Keratinocyte (primary cell): ENCODE results near the gene LONP2.

ENCODE experiments used
- EZH2 ChIP-seq: IDR thresholded peaks from one replicate; pipeline ENCODE4 v1.6.1; 2012; ENCODE audit warnings: inconsistent platforms, mild to moderate bottlenecking, low read length, moderate library complexity
- TF ChIP-seq, protein P1 (sequence below), 3 experiments: IDR thresholded peaks in 1 of 3; conservative IDR thresholded peaks in 1 of 3; optimal IDR thresholded peaks in 1 of 3; 2 replicates in 2 of 3; 3 replicates in 1 of 3; pipeline versions ENCODE3 to v1.5.1; 2011; ENCODE audit warnings: low read length in 3 of 3, mild to moderate bottlenecking in 3 of 3, moderate library complexity in 2 of 3, control low read depth in 1 of 3, inconsistent platforms in 1 of 3; ENCODE audit not compliant: insufficient read depth in 2 of 3; ENCODE audit errors: extremely low read depth in 1 of 3

GRCh38 chr16:48294724-48295123 lies 50.6 kb downstream of the LONP2 start:
- TF ChIP-seq, protein P1, sequence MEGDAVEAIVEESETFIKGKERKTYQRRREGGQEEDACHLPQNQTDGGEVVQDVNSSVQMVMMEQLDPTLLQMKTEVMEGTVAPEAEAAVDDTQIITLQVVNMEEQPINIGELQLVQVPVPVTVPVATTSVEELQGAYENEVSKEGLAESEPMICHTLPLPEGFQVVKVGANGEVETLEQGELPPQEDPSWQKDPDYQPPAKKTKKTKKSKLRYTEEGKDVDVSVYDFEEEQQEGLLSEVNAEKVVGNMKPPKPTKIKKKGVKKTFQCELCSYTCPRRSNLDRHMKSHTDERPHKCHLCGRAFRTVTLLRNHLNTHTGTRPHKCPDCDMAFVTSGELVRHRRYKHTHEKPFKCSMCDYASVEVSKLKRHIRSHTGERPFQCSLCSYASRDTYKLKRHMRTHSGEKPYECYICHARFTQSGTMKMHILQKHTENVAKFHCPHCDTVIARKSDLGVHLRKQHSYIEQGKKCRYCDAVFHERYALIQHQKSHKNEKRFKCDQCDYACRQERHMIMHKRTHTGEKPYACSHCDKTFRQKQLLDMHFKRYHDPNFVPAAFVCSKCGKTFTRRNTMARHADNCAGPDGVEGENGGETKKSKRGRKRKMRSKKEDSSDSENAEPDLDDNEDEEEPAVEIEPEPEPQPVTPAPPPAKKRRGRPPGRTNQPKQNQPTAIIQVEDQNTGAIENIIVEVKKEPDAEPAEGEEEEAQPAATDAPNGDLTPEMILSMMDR (optimal IDR thresholded peaks at IDR 0.05 in 1 of 3, IDR thresholded peaks at IDR 0.05 in 1 of 3, conservative IDR thresholded peaks at IDR 0.05 in 1 of 3; ENCODE audit: extremely low read depth in 1 of 3, insufficient read depth in 2 of 3, low read length in 3 of 3): no peak
- no peak for TF ChIP-seq EZH2
